GM23248 (cell line): Measurements from ENCODE around the gene BRINP2. TPM values are rescaled to one million over a fixed set of nuclear protein-coding genes. Genes with fewer than 3 reads are reported as not detected.
A peak's percentile ranks its signal among the peaks of the same experiment; 100 is the strongest.

ENCODE experiments used
- DNase-seq: peaks from one replicate; pipeline ENCODE4 v3.0.0-alpha.2; 2015
- H2AFZ ChIP-seq: fragments of 200-600 bp; sonication (generic); 2 replicates; pipeline ENCODE4 v1.6.1; 2016; ENCODE audit warnings: antibody characterized with exemption
- H3F3A ChIP-seq: fragments of 200-600 bp; sonication (generic); 2 replicates; pipeline ENCODE4 v1.6.1; 2016; ENCODE audit warnings: mild to moderate bottlenecking, antibody characterized with exemption, mixed run types; ENCODE audit not compliant: insufficient read depth
- H3K27ac ChIP-seq: fragments of 200-600 bp; sonication (generic); 2 replicates; pipeline ENCODE4 v1.5.1; 2016; ENCODE audit warnings: mild to moderate bottlenecking
- H3K27me3 ChIP-seq: fragments of 200-600 bp; sonication (generic); replicated peaks from 2 replicates; pipeline ENCODE4 v1.6.1; 2016; ENCODE audit warnings: mild to moderate bottlenecking; ENCODE audit not compliant: insufficient read depth
- H3K36me3 ChIP-seq: fragments of 200-600 bp; sonication (generic); 2 replicates; pipeline ENCODE4 v1.6.1; 2016; ENCODE audit warnings: low read depth, mild to moderate bottlenecking
- H3K4me1 ChIP-seq: fragments of 200-600 bp; sonication (generic); 2 replicates; pipeline ENCODE4 v1.6.1; 2016; ENCODE audit warnings: mild to moderate bottlenecking; ENCODE audit not compliant: insufficient read depth
- H3K4me2 ChIP-seq: fragments of 200-600 bp; sonication (generic); one replicate; pipeline ENCODE4 v1.6.1; 2016; ENCODE audit warnings: mild to moderate bottlenecking; ENCODE audit not compliant: unreplicated experiment
- H3K4me3 ChIP-seq: fragments of 200-600 bp; sonication (generic); 2 replicates; pipeline ENCODE4 v1.5.1; 2016; ENCODE audit warnings: mild to moderate bottlenecking
- H3K79me2 ChIP-seq: fragments of 200-600 bp; sonication (generic); 2 replicates; pipeline ENCODE4 v1.6.1; 2016; ENCODE audit warnings: mild to moderate bottlenecking; ENCODE audit not compliant: insufficient read depth
- H3K9ac ChIP-seq: fragments of 200-600 bp; sonication (generic); 2 replicates; pipeline ENCODE4 v1.6.1; 2016; ENCODE audit warnings: mild to moderate bottlenecking
- H3K9me2 ChIP-seq: fragments of 200-600 bp; sonication (generic); 2 replicates; pipeline ENCODE4 v1.6.1; 2016; ENCODE audit warnings: mixed run types, mild to moderate bottlenecking, moderate library complexity; ENCODE audit not compliant: insufficient read depth
- H3K9me3 ChIP-seq: fragments of 200-600 bp; sonication (generic); one replicate; pipeline ENCODE4 v1.6.1; 2017; ENCODE audit warnings: low read depth
- H4K20me1 ChIP-seq: fragments of 200-600 bp; sonication (generic); 2 replicates; pipeline ENCODE4 v1.6.0; 2016; ENCODE audit not compliant: insufficient read depth
- EZH2 ChIP-seq: fragments of 200-600 bp; sonication (generic); IDR thresholded peaks from 2 replicates; pipeline ENCODE4 v1.6.1; 2018; ENCODE audit warnings: antibody characterized with exemption, mild to moderate bottlenecking; ENCODE audit not compliant: insufficient read depth, poor library complexity, severe bottlenecking
- EZH2phosphoT487 ChIP-seq: fragments of 200-600 bp; sonication (generic); IDR thresholded peaks from 2 replicates; pipeline ENCODE4 v1.6.1; 2018; ENCODE audit warnings: antibody characterized with exemption, moderate library complexity, mild to moderate bottlenecking, low read depth; ENCODE audit not compliant: insufficient read depth
- WGBS, 2 experiments: methylation state at CpG; one replicate each; pipeline ENCODE4 v1.1.6; 2015 to 2017; ENCODE audit warnings: low lambda C conversion rate in 2 of 2, low coverage in 1 of 2; ENCODE audit errors: missing lambda C conversion rate in 2 of 2; 5-methylcytosine and 5-hydroxymethylcytosine counted together
- in situ Hi-C: fragments of 300-500 bp; cut with MboI; formaldehyde crosslinking; loops from 2 replicates; pipeline ENCODE4 v1.15.0; 2020
- polyA plus RNA-seq: library from polyadenylated mRNA; unstranded; fragments of >200 nt; fragmentation: Nextera tagmentation; extraction: Ambion mirVana; gene quantifications from 2 replicates; pipeline ENCODE4 v1.2.1, GENCODE V29; 2016
- total RNA-seq: library from RNA; depleted of rRNA; stranded (reverse); fragments of >200 nt; shearing (Covaris generic); gene quantifications from 2 replicates; pipeline ENCODE4 v1.2.3, GENCODE V29; 2014

BRINP2 gene
- total and polyA plus RNA-seq, 2 experiments from 2014 or later: 0.06 TPM; not detected in 1

DNA sequence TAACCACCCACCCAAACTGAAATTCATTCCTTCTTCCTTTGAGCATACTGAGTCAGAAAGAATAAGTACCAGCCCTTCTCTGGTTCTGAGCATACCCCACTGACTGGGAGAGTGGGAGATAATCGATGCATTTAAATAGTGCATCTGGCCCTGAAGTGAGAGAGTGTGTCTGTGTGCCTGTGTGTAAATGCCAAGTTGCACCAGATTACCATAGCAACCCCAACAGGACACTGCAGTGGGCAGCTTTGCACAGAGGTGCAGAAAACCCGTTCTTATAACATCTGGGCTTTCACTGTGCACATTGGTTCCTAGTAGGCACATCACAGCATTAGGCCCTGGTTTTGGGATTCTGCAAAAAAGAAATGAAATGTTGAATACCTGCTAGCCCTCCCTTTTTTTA lies 8.5 kb upstream of the BRINP2 start:
- no peak for DNase-seq
- peaks cover 56% of the 10 kb centered on the region for H3K27me3 ChIP-seq
- H3K36me3 ChIP-seq: no peaks in the 10 kb centered on the region
- no peak overlapping the region for H3K4me3 ChIP-seq
- in situ Hi-C loops: no loop called here
- no peaks in the 10 kb centered on the region for H3F3A ChIP-seq
- H4K20me1 ChIP-seq: no peaks in the 10 kb centered on the region
- no peak overlapping the region for H3K9ac ChIP-seq
- H3K27ac ChIP-seq: no peak overlapping the region
- no peaks in the 10 kb centered on the region for H3K9me3 ChIP-seq
- H3K4me1 ChIP-seq: no peaks in the 10 kb centered on the region
- no peaks in the 10 kb centered on the region for H3K9me2 ChIP-seq
- no peak for TF ChIP-seq EZH2
- no peak for TF ChIP-seq EZH2phosphoT487
- no peak overlapping the region for H3K4me2 ChIP-seq
- no peaks in the 10 kb centered on the region for H3K79me2 ChIP-seq
- no peak overlapping the region for H2AFZ ChIP-seq
- WGBS, 2 experiments: 5 to 7% methylated on average over 2 of the region's 2 CpGs

DNA sequence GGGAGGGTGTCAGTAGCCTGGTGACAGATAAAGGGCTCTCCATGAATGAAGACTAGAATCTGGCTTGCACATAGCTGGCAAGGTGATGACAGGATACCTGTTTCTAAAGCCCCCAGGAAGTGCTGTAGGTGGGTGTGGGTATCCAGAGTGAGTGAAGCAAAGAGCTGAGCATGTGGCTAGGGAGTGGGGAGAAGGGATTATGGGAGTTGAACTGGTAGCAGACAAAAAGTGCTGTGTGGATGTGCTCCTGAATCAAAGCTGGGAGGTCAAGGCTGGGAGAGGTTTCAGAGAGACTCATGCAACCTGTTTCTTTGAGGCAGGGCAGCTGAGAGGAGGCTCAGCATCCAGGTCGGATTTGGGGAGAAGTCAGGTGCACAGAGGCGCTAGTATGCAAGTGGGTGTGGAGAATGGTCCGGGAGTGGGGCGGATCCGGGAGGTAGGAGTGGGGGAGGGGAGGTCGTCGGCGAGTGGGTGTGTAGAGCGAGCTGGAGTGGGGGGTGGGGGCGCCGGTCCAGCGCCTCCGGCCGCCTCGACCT lies 6.8 kb upstream of the BRINP2 start:
- Histone ChIP-seq H2AFZ (peak overlapping the region; percentile 45; the same call in 1 of the 2 replicates), H3K27me3 (peaks cover 73% of the 10 kb centered on the region)
- no peak for DNase-seq

DNA sequence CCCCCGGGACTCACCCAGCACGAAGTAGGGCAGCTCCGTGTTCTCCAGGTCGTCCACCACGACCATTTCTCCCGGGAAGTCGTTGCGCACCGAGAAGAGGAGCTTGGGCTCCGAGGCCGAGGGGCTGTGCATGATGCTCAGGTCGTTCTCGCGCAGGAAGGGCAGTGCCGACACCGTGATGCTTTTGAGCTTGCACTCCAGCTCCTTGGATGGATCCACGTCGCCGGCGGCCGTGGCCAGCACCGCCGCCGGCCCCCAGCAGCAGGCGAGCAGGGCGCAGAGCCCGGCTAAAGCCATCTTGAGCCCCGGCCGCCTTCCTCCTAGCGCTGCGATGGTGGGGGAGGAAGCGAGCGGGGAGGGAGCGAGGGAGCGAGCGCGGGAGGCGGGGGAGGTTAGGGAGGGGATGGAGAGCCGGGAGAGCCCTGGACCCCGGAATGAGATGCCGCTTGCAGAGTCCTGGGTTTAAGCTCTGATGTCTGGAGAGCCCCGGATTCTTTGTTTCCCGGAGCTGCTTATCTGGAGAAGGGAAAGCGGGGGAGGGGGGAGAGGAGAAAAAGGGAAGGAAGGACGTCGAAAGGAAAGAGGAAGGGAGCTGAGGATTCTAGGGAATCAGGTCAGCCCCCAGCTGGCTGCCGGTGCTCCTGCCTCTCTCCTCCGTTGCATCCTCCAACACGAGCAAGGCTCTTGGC lies 6.2 kb upstream of the BRINP2 start, which contains the start of gene ASTN1:
ASTN1 (minus strand) TSS at position 333 of the 689 bp plus-strand sequence; CDS start at position 297, 36 bp downstream.
- TF ChIP-seq EZH2phosphoT487 (no peak), EZH2 (no peak)
- Histone ChIP-seq H3K9me3 (no peaks in the 10 kb centered on the region), H3K79me2 (no peaks in the 10 kb centered on the region), H3K4me2 (peak within 1 kb of the TSS; percentile 58), H3K36me3 (no peaks in the 10 kb centered on the region), H3F3A (no peaks in the 10 kb centered on the region), H3K9me2 (no peaks in the 10 kb centered on the region), H3K9ac (no peak within 1 kb of the TSS), H3K4me3 (peak within 1 kb of the TSS; percentile 47), H3K27me3 (peaks cover 79% of the 10 kb centered on the region), H3K4me1 (no peaks in the 10 kb centered on the region), H2AFZ (peak within 1 kb of the TSS; percentile 45), H3K27ac (no peak within 1 kb of the TSS), H4K20me1 (no peaks in the 10 kb centered on the region)
- 3 to 4% methylated on average over 29 to 49 of the region's 49 CpGs for WGBS, 2 experiments
- peak; percentile 25 for DNase-seq
- in situ Hi-C loops: no loop called here

More for the DNA sequence above, 6.8 kb upstream of the BRINP2 start:
- Histone ChIP-seq H3K4me2 (no peak overlapping the region), H3K36me3 (no peaks in the 10 kb centered on the region), H3K79me2 (no peaks in the 10 kb centered on the region), H3K9ac (no peak overlapping the region), H3F3A (no peaks in the 10 kb centered on the region), H3K9me3 (no peaks in the 10 kb centered on the region), H3K4me1 (no peaks in the 10 kb centered on the region), H4K20me1 (no peaks in the 10 kb centered on the region), H3K9me2 (no peaks in the 10 kb centered on the region), H3K27ac (no peak overlapping the region), H3K4me3 (peak overlapping the region; percentile 47; the same call in 1 of the 2 replicates)
- 3 to 13% methylated on average over 5 to 15 of the region's 15 CpGs for WGBS, 2 experiments
- TF ChIP-seq EZH2: no peak
- TF ChIP-seq EZH2phosphoT487: no peak
- in situ Hi-C loops: no loop called here

DNA sequence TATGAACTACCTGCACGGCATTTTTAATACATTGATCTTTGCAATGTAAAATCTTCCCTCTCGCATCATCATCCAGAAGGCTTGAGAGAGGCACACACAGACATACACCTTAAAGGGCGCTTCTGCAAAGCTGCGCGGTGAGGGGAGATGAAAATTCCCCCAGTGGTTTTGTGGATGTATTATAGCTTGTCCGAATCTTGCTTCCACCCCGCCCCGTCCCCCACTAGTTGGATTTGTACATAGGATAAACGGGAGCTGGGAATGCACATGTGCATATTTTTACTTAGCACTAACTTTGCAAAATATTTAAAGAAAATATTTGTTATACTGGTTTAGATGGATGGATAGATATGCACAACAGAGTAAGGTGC lies 5.7 kb upstream of the BRINP2 start:
- H3K27ac ChIP-seq: no peak overlapping the region
- in situ Hi-C loops: no loop called here
- no peaks in the 10 kb centered on the region for H3K4me1 ChIP-seq
- no peak for DNase-seq
- no peaks in the 10 kb centered on the region for H3K79me2 ChIP-seq
- H3K36me3 ChIP-seq: no peaks in the 10 kb centered on the region
- no peaks in the 10 kb centered on the region for H4K20me1 ChIP-seq
- WGBS, 2 experiments: 15 to 16% methylated on average over 9 of the region's 9 CpGs
- H3K4me2 ChIP-seq: no peak overlapping the region
- H3K4me3 ChIP-seq: no peak overlapping the region
- H3K27me3 ChIP-seq: peaks cover 84% of the 10 kb centered on the region
- TF ChIP-seq EZH2phosphoT487 (no peak), EZH2 (no peak)
- H3K9me3 ChIP-seq: no peaks in the 10 kb centered on the region
- H2AFZ ChIP-seq: no peak overlapping the region
- H3K9ac ChIP-seq: no peak overlapping the region
- no peaks in the 10 kb centered on the region for H3F3A ChIP-seq
- H3K9me2 ChIP-seq: no peaks in the 10 kb centered on the region
